MM.1S (cell line): Measurements from ENCODE around the gene EPS8L1.

Experiments
- DNase-seq: peaks from one replicate; pipeline ENCODE4 v3.0.0-alpha.2; 2015
- H2AFZ ChIP-seq: fragments of 300-600 bp; sonication (generic); 2 replicates; pipeline ENCODE4 v1.6.0; 2016; ENCODE audit warnings: antibody characterized with exemption, low read length
- H3F3A ChIP-seq: fragments of 300-600 bp; sonication (generic); 2 replicates; pipeline ENCODE4 v1.6.1; 2016; ENCODE audit warnings: mild to moderate bottlenecking, antibody characterized with exemption, low read length, moderate library complexity, mixed read lengths; ENCODE audit not compliant: insufficient read depth
- H3K27ac ChIP-seq: fragments of 300-600 bp; sonication (generic); 2 replicates; pipeline ENCODE4 v1.5.1; 2016; ENCODE audit warnings: mild to moderate bottlenecking, low read length
- H3K27me3 ChIP-seq: fragments of 300-600 bp; sonication (generic); replicated peaks from 2 replicates; pipeline ENCODE4 v1.6.0; 2016; ENCODE audit warnings: low read length; ENCODE audit not compliant: insufficient read depth
- H3K36me3 ChIP-seq: fragments of 300-600 bp; sonication (generic); replicated peaks from 2 replicates; pipeline ENCODE4 v1.6.1; 2016; ENCODE audit warnings: mild to moderate bottlenecking, low read length, mixed read lengths; ENCODE audit not compliant: insufficient read depth
- H3K4me1 ChIP-seq: fragments of 300-600 bp; sonication (generic); 2 replicates; pipeline ENCODE4 v1.6.1; 2016; ENCODE audit warnings: low read length, mixed read lengths
- H3K4me2 ChIP-seq: fragments of 300-600 bp; sonication (generic); 2 replicates; pipeline ENCODE4 v1.6.0; 2016; ENCODE audit warnings: low read depth, low read length
- H3K4me3 ChIP-seq: fragments of 300-600 bp; sonication (generic); 2 replicates; pipeline ENCODE4 v1.5.1; 2016; ENCODE audit warnings: low read length, mixed read lengths
- H3K79me2 ChIP-seq: fragments of 300-600 bp; sonication (generic); 2 replicates; pipeline ENCODE4 v1.6.1; 2016; ENCODE audit warnings: mixed run types, low read length, mixed read lengths
- H3K9ac ChIP-seq: fragments of 300-600 bp; sonication (generic); 2 replicates; pipeline ENCODE4 v1.6.1; 2016; ENCODE audit warnings: low read length, mixed read lengths
- H3K9me2 ChIP-seq: fragments of 300-600 bp; sonication (generic); replicated peaks from 2 replicates; pipeline ENCODE4 v1.6.1; 2016; ENCODE audit warnings: mild to moderate bottlenecking, low read length, mixed read lengths; ENCODE audit not compliant: insufficient read depth
- H3K9me3 ChIP-seq: fragments of 300-600 bp; sonication (generic); replicated peaks from 2 replicates; pipeline ENCODE4 v1.6.1; 2016; ENCODE audit warnings: mild to moderate bottlenecking, low read length, mixed read lengths; ENCODE audit not compliant: insufficient read depth
- H4K20me1 ChIP-seq: fragments of 300-600 bp; sonication (generic); 2 replicates; pipeline ENCODE4 v1.6.1; 2016; ENCODE audit warnings: mild to moderate bottlenecking, low read length, moderate library complexity, mixed read lengths; ENCODE audit not compliant: insufficient read depth
- EZH2 ChIP-seq: fragments of 300-600 bp; sonication (generic); optimal IDR thresholded peaks from 2 replicates; pipeline ENCODE3; 2017; ENCODE audit warnings: low read depth, mild to moderate bottlenecking, antibody characterized with exemption, low read length, mixed read lengths
- EZH2phosphoT487 ChIP-seq: fragments of 300-600 bp; sonication (generic); IDR thresholded peaks from 2 replicates; pipeline ENCODE4 v1.6.1; 2018; ENCODE audit warnings: antibody characterized with exemption, low read length
- TF ChIP-seq, protein P1 (sequence below): fragments of 300-600 bp; sonication (generic); IDR thresholded peaks from 2 replicates; pipeline ENCODE4 v1.5.1; 2016; ENCODE audit warnings: antibody characterized with exemption, low read length, mixed read lengths

Gene EPS8L1

DNA sequence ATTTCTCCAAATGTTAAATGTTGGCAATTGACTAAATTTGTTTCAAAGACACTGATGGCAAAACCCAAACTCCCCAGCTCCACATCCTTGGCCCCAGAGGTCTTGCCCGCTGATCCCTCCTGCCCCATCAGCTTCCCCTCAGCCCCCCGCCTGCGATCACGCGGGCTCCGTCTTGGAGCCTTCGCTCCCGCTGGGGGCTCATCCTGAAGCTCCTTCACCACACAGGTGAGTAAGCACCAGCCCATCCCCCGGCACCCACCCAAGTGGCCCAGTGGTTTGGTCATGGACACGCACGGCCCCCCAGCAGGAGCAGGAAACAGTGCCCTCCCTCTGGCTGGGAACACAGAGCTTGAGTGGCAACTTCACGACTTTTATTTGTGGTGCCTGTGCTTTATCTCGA, 14.9 kb downstream of the EPS8L1 start:
- no peak overlapping the region for H3K9ac ChIP-seq
- no peaks in the 10 kb centered on the region for H3K4me1 ChIP-seq
- H2AFZ ChIP-seq, result no peak overlapping the region
- H3F3A ChIP-seq, result no peaks in the 10 kb centered on the region
- no peaks in the 10 kb centered on the region for H3K9me3 ChIP-seq
- H3K4me3 ChIP-seq, result no peak overlapping the region
- no peak for TF ChIP-seq EZH2phosphoT487
- TF ChIP-seq, protein P1, sequence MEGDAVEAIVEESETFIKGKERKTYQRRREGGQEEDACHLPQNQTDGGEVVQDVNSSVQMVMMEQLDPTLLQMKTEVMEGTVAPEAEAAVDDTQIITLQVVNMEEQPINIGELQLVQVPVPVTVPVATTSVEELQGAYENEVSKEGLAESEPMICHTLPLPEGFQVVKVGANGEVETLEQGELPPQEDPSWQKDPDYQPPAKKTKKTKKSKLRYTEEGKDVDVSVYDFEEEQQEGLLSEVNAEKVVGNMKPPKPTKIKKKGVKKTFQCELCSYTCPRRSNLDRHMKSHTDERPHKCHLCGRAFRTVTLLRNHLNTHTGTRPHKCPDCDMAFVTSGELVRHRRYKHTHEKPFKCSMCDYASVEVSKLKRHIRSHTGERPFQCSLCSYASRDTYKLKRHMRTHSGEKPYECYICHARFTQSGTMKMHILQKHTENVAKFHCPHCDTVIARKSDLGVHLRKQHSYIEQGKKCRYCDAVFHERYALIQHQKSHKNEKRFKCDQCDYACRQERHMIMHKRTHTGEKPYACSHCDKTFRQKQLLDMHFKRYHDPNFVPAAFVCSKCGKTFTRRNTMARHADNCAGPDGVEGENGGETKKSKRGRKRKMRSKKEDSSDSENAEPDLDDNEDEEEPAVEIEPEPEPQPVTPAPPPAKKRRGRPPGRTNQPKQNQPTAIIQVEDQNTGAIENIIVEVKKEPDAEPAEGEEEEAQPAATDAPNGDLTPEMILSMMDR, result no peak
- no peak for TF ChIP-seq EZH2
- no peak for DNase-seq
- no peaks in the 10 kb centered on the region for H3K9me2 ChIP-seq
- H3K4me2 ChIP-seq, result no peak overlapping the region
- no peak overlapping the region for H3K27ac ChIP-seq
- no peaks in the 10 kb centered on the region for H3K79me2 ChIP-seq
- no peaks in the 10 kb centered on the region for H3K36me3 ChIP-seq
- no peaks in the 10 kb centered on the region for H4K20me1 ChIP-seq
- peaks cover 13% of the 10 kb centered on the region for H3K27me3 ChIP-seq

DNA sequence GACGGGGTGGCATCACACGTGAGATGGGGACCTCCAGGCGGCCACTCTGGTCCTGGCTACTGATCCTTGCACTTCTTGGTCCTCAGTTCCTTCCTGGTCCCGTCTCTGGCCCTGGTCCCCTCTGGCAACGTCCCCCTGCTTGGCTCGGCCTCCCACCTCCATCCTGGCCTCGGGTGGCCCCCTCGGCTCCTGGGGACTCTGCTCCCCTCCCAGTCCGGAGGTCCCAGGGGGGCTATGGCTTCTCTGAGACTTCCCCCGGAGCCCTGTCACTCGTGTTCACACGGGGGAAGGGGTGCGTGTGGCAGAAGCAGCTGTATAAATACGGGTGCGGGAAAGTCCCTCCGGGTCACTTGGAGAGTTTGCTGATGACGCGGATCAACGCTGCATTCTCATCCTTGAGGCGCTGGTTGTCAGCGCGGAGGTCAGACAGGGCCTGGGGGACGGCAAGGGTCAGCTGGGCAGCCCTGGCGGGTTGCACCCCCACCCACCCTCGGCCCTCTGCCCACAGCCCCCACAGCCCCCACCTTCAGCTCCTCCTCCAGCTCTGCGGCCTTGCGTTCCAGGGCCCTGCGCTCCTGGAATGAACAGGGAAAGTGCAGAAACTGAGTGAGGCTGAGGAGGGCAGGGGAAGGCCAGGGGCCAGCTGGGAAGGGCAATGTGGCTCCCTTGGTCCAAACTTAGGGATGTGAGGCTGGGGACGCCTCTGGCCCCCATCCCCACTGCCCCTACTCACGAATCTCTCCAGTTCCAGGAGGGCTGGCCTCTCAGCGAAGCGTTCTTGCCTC, 15.6 kb downstream of the EPS8L1 start:
- TF ChIP-seq EZH2 (no peak), EZH2phosphoT487 (no peak)
- TF ChIP-seq, protein P1, result no peak
- no peak overlapping the region for H3K4me2 ChIP-seq
- no peaks in the 10 kb centered on the region for H3K36me3 ChIP-seq
- no peak for DNase-seq
- H3K9me3 ChIP-seq, result no peaks in the 10 kb centered on the region
- no peaks in the 10 kb centered on the region for H3F3A ChIP-seq
- H3K79me2 ChIP-seq, result no peaks in the 10 kb centered on the region
- no peaks in the 10 kb centered on the region for H3K4me1 ChIP-seq
- no peak overlapping the region for H3K9ac ChIP-seq
- H4K20me1 ChIP-seq, result no peaks in the 10 kb centered on the region
- no peak overlapping the region for H3K27ac ChIP-seq
- H3K27me3 ChIP-seq, result 0 out of 2 replicates have a peak, but pooled peaks cover 6% of the 10 kb centered on the region
- no peak overlapping the region for H2AFZ ChIP-seq
- no peaks in the 10 kb centered on the region for H3K9me2 ChIP-seq
- H3K4me3 ChIP-seq, result no peak overlapping the region

DNA sequence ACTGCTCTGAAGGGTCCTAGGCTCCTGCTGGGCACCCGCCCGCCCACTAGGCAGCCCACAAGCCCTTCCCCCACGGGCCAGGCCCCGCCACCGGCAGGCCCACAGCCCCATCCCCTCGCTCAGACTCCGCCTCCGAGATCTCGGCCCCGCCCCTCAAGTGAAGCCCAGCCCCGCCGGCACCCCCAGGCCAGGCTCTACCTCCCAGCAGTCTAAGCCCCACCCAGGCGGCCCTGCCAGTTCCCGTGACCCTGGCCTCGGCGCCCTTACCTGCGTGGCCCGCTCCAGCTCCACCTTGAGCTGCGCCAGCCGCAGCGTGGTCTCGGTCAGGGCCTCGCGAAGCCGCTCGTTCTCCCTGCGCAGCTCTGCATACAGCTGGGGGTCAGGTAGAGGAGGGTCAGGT, 16.3 kb downstream of the EPS8L1 start:
- 0 out of 2 replicates have a peak, but pooled peaks cover 3% of the 10 kb centered on the region for H3K27me3 ChIP-seq
- no peaks in the 10 kb centered on the region for H3K79me2 ChIP-seq
- H3K36me3 ChIP-seq, result no peaks in the 10 kb centered on the region
- H3K9me2 ChIP-seq, result no peaks in the 10 kb centered on the region
- no peak overlapping the region for H3K9ac ChIP-seq
- no peaks in the 10 kb centered on the region for H3F3A ChIP-seq
- no peak for TF ChIP-seq EZH2
- TF ChIP-seq, protein P1, result no peak
- no peak for TF ChIP-seq EZH2phosphoT487
- H3K4me1 ChIP-seq, result no peaks in the 10 kb centered on the region
- DNase-seq, result no peak
- H2AFZ ChIP-seq, result no peak overlapping the region
- no peak overlapping the region for H3K27ac ChIP-seq
- no peaks in the 10 kb centered on the region for H3K9me3 ChIP-seq
- H4K20me1 ChIP-seq, result no peaks in the 10 kb centered on the region
- H3K4me2 ChIP-seq, result no peak overlapping the region
- H3K4me3 ChIP-seq, result no peak overlapping the region
